ENCODE measurements around the gene SH2D3C. TPM values are rescaled to one million over a fixed set of nuclear protein-coding genes. Genes with fewer than 3 reads are reported as not detected.

Gene SH2D3C
- polyA plus RNA-seq, 1 donor from 2014 or later, result 14.5 TPM

DNA sequence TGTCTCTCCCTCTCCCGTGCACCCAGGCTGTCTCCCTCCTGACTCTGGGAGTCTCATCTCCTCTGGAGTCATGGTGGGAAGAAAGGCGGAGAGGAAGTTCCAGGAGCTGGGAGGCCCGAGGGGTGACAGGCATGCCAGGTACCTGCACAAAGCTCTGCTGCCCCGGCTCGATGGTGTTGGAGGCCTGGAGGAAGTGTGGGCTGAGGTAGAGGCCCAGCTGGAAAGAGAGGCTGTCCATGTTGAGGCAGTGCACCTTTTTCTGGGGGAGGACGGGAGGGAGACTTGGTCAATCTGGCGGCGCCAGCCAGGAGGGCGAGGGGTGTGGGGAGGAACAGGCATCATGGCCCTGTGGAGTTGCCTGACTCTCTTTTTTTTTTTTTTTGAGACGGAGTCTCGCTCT is 40.1 kb upstream of the SH2D3C start:
- Histone ChIP-seq H2AFZ (ENCODE audit: low read depth, low read length) (no peak overlapping the region), H3K27me3 (ENCODE audit: insufficient read depth, low read depth, low read length) (no peaks in the 10 kb centered on the region), H3K36me3 (ENCODE audit: insufficient read depth, low read length) (no peaks in the 10 kb centered on the region), H3K27ac (ENCODE audit: low read length) (no peak overlapping the region), H3K79me2 (replicated peaks; ENCODE audit: insufficient read depth, low read length) (no peaks in the 10 kb centered on the region), H3K4me3 (ENCODE audit: low read length) (no peak overlapping the region), H3F3A (ENCODE audit: insufficient read depth, low read length, poor library complexity, severe bottlenecking) (no peaks in the 10 kb centered on the region), H3K9me3 (ENCODE audit: low read length) (no peaks in the 10 kb centered on the region), H3K9me2 (ENCODE audit: insufficient read depth, low read length) (no peaks in the 10 kb centered on the region), H3K4me2 (ENCODE audit: low read length) (no peak overlapping the region), H4K20me1 (ENCODE audit: insufficient read depth) (no peaks in the 10 kb centered on the region), H3K9ac (ENCODE audit: low read length) (no peak overlapping the region)
- TF ChIP-seq EZH2 (IDR thresholded peaks at IDR 0.05; ENCODE audit: borderline replicate concordance, insufficient read depth, low read length, poor library complexity, severe bottlenecking) (no peak), MXI1 (conservative IDR thresholded peaks at IDR 0.05; ENCODE audit: poor library complexity, severe bottlenecking) (no peak), SMC3 (conservative IDR thresholded peaks at IDR 0.05; ENCODE audit: poor library complexity) (no peak), EP300 (conservative IDR thresholded peaks at IDR 0.05; ENCODE audit: poor library complexity, severe bottlenecking) (no peak)

DNA sequence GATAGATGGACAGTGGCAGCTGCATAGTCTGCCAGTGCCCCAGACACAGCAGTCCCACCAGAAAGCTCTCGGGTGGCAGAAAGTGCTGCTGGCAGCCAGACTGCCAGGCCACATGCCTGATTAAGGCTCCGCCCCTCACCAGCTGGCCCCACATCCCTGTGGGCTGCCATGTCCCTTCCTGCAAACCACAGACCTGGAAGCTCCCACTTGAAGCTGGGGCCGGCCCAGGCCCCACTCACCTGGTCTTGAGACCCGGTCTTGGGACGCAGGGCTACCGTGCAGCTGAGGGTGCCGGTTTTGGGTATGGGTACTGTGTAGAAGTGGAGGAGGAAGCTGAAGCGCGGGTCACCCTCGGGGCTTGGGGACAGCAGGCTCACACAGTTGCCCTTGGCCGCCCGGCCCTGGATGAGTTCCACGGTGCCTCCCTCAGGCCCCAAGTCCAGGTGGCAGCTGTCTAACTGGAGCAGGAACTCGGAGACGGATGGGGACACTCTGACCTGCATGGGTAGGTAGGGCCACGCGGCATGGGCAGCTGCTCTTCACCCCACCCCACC is 39.5 kb upstream of the SH2D3C start:
- Histone ChIP-seq H3K27ac (ENCODE audit: low read length) (no peak overlapping the region), H4K20me1 (ENCODE audit: insufficient read depth) (no peaks in the 10 kb centered on the region), H3K4me2 (ENCODE audit: low read length) (no peak overlapping the region), H3K9ac (ENCODE audit: low read length) (no peak overlapping the region), H3K36me3 (ENCODE audit: insufficient read depth, low read length) (no peaks in the 10 kb centered on the region), H3K79me2 (replicated peaks; ENCODE audit: insufficient read depth, low read length) (no peaks in the 10 kb centered on the region), H3K9me2 (ENCODE audit: insufficient read depth, low read length) (no peaks in the 10 kb centered on the region), H3F3A (ENCODE audit: insufficient read depth, low read length, poor library complexity, severe bottlenecking) (no peaks in the 10 kb centered on the region), H2AFZ (ENCODE audit: low read depth, low read length) (no peak overlapping the region), H3K27me3 (ENCODE audit: insufficient read depth, low read depth, low read length) (no peaks in the 10 kb centered on the region), H3K9me3 (ENCODE audit: low read length) (no peaks in the 10 kb centered on the region), H3K4me3 (ENCODE audit: low read length) (no peak overlapping the region)
- TF ChIP-seq EZH2 (IDR thresholded peaks at IDR 0.05; ENCODE audit: borderline replicate concordance, insufficient read depth, low read length, poor library complexity, severe bottlenecking) (no peak), POLR2AphosphoS5 (IDR thresholded peaks at IDR 0.05) (no peak), RAD21 (conservative IDR thresholded peaks at IDR 0.05) (no peak)

DNA sequence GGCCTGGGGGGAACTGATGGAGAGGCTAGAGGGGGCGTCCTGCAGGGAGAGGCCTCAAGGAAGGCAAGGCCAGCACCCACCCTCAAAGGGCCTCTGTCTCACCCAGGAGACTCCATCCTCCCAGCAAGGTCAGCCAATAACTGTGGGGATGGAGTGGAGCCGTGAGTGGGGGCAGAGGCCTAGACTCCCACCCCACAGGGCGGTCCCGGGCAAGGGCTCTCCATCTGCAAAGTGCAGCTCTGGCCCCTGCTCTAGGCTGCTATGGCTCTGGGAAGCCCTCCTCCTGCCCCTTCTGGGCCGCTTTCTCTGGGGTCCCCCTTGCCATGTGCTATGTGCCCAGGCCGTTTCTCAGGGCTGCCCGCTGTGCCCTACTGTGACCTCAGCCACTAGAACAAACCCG is 38.3 kb upstream of the SH2D3C start:
- no peak overlapping the region for H3K4me3 ChIP-seq (ENCODE audit: low read length)
- H4K20me1 ChIP-seq (ENCODE audit: insufficient read depth), result no peaks in the 10 kb centered on the region
- H3K9ac ChIP-seq (ENCODE audit: low read length), result no peak overlapping the region
- no peaks in the 10 kb centered on the region for H3K9me3 ChIP-seq (ENCODE audit: low read length)
- no peaks in the 10 kb centered on the region for H3K9me2 ChIP-seq (ENCODE audit: insufficient read depth, low read length)
- no peak overlapping the region for H3K27ac ChIP-seq (ENCODE audit: low read length)
- H3F3A ChIP-seq (ENCODE audit: insufficient read depth, low read length, poor library complexity, severe bottlenecking), result no peaks in the 10 kb centered on the region
- no peaks in the 10 kb centered on the region for H3K36me3 ChIP-seq (ENCODE audit: insufficient read depth, low read length)
- no peak overlapping the region for H3K4me2 ChIP-seq (ENCODE audit: low read length)
- TF ChIP-seq EZH2 (IDR thresholded peaks at IDR 0.05; ENCODE audit: borderline replicate concordance, insufficient read depth, low read length, poor library complexity, severe bottlenecking) (no peak), POLR2AphosphoS5 (IDR thresholded peaks at IDR 0.05) (no peak), CTCF (IDR thresholded peaks at IDR 0.05; ENCODE audit: poor library complexity, severe bottlenecking) (no peak), TAF1 (IDR thresholded peaks at IDR 0.05; ENCODE audit: low read depth) (no peak), MXI1 (conservative IDR thresholded peaks at IDR 0.05; ENCODE audit: poor library complexity, severe bottlenecking) (no peak), RAD21 (conservative IDR thresholded peaks at IDR 0.05) (no peak), REST (IDR thresholded peaks at IDR 0.05; ENCODE audit: borderline replicate concordance) (no peak), EP300 (conservative IDR thresholded peaks at IDR 0.05; ENCODE audit: poor library complexity, severe bottlenecking) (no peak)
- H3K79me2 ChIP-seq (replicated peaks; ENCODE audit: insufficient read depth, low read length), result no peaks in the 10 kb centered on the region
- no peaks in the 10 kb centered on the region for H3K27me3 ChIP-seq (ENCODE audit: insufficient read depth, low read depth, low read length)
- H2AFZ ChIP-seq (ENCODE audit: low read depth, low read length), result no peak overlapping the region
